HT-29 (cell line): ENCODE data around the gene TCF7L1. TPM values are rescaled to one million over a fixed set of nuclear protein-coding genes. Genes with fewer than 3 reads are reported as not detected.

ENCODE experiments used
- DNase-seq: peaks from one replicate; pipeline ENCODE4 v3.0.0-alpha.2; 2015; ENCODE audit warnings: low spot score
- total RNA-seq: library from RNA; depleted of rRNA; stranded (reverse); fragments of >200 nt; shearing (Covaris generic); gene quantifications from 2 replicates; pipeline ENCODE4 v1.2.3, GENCODE V29; 2014

Gene TCF7L1
- total RNA-seq, 1 experiment from 2014 or later = not detected

- DNase-seq = no peak
Measured at GRCh38 chr2:85251070-85251616, 118.0 kb downstream of the TCF7L1 start.

- DNase-seq = no peak
Measured at GRCh38 chr2:85253890-85254289, 120.7 kb downstream of the TCF7L1 start.

GRCh38 chr2:85254540-85255300 lies 121.5 kb downstream of the TCF7L1 start:
- DNase-seq = no peak

- no peak for DNase-seq
Measured at GRCh38 chr2:85255456-85255812, 122.2 kb downstream of the TCF7L1 start.

GRCh38 chr2:85255813-85256594 lies 122.8 kb downstream of the TCF7L1 start:
- no peak for DNase-seq

- no peak for DNase-seq
Measured at GRCh38 chr2:85257359-85257969, 124.3 kb downstream of the TCF7L1 start.

GRCh38 chr2:85257970-85258605 lies 124.9 kb downstream of the TCF7L1 start:
- no peak for DNase-seq

GRCh38 chr2:85259101-85259590 lies 126.0 kb downstream of the TCF7L1 start:
- no peak for DNase-seq

- DNase-seq = no peak
Measured at GRCh38 chr2:85259879-85260278, 126.7 kb downstream of the TCF7L1 start.

- DNase-seq = no peak
Measured at GRCh38 chr2:85263591-85263990, 130.4 kb downstream of the TCF7L1 start.

GRCh38 chr2:85264471-85264870 lies 131.3 kb downstream of the TCF7L1 start:
- DNase-seq = no peak

GRCh38 chr2:85265304-85265703 lies 132.1 kb downstream of the TCF7L1 start:
- no peak for DNase-seq

- peak; percentile 77 for DNase-seq
Measured at GRCh38 chr2:85266146-85267041, 133.2 kb downstream of the TCF7L1 start.

GRCh38 chr2:85269959-85270358 lies 136.8 kb downstream of the TCF7L1 start:
- no peak for DNase-seq

GRCh38 chr2:85272357-85272756 lies 139.2 kb downstream of the TCF7L1 start:
- no peak for DNase-seq

GRCh38 chr2:85273738-85274731 lies 140.8 kb downstream of the TCF7L1 start:
- DNase-seq = peak; percentile 20

GRCh38 chr2:85275984-85276540 lies 142.9 kb downstream of the TCF7L1 start:
- no peak for DNase-seq

GRCh38 chr2:85276571-85277118 lies 143.5 kb downstream of the TCF7L1 start:
- DNase-seq = no peak
